ENCODE results near the gene SNRK. TPM values are rescaled to one million over a fixed set of nuclear protein-coding genes. Genes with fewer than 3 reads are reported as not detected.

The SNRK gene
- total and polyA plus RNA-seq, 2 experiments from 2014 or later: 5.5 to 18.8 TPM

GRCh38 chr3:43248185-43248583, 38.2 kb upstream of the SNRK start:
- H3K9me2 ChIP-seq (ENCODE audit: insufficient read depth): peaks cover 14% of the 10 kb centered on the region
- H3K27ac ChIP-seq (ENCODE audit: low read depth): no peak overlapping the region
- Mint-ChIP-seq H3K4me1 (peaks cover 22% of the 10 kb centered on the region), H3K9me3 (peaks cover 6% of the 10 kb centered on the region; the same call in 1 of the 3 replicates), H3K27ac (no peak overlapping the region), H3K27me3 (ENCODE audit: insufficient read depth, low read depth, poor library complexity) (peaks cover 4% of the 10 kb centered on the region), H3K4me3 (no peak overlapping the region), H3K36me3 (ENCODE audit: low read depth) (no peaks in the 10 kb centered on the region)
- no peaks in the 10 kb centered on the region for H3F3A ChIP-seq (replicated peaks; ENCODE audit: low read depth)
- TF ChIP-seq ZNF331 (CRISPR knock-in tag; IDR thresholded peaks at IDR 0.05; ENCODE audit: low read depth) (no peak), ZNF114 (CRISPR knock-in tag; IDR thresholded peaks at IDR 0.05) (no peak), ZNF462 (CRISPR knock-in tag; IDR thresholded peaks at IDR 0.05) (no peak), CTCF (conservative IDR thresholded peaks at IDR 0.05; ENCODE audit: low read depth in 2 of 2) (no peak), POLR2AphosphoS5 (IDR thresholded peaks at IDR 0.05; ENCODE audit: low read depth) (no peak), STAT1 (IDR thresholded peaks at IDR 0.05; ENCODE audit: unreplicated experiment) (no peak), NANOG (IDR thresholded peaks at IDR 0.05; ENCODE audit: borderline replicate concordance) (no peak), CREB1 (CRISPR knock-in tag; IDR thresholded peaks at IDR 0.05; ENCODE audit: low read depth) (no peak), ETS1 (IDR thresholded peaks at IDR 0.05) (no peak), EZH2phosphoT487 (IDR thresholded peaks at IDR 0.05; ENCODE audit: unreplicated experiment) (no peak), JUNB (IDR thresholded peaks at IDR 0.05; ENCODE audit: unreplicated experiment) (no peak), REST (IDR thresholded peaks at IDR 0.05; ENCODE audit: unreplicated experiment) (no peak)
- no peaks in the 10 kb centered on the region for H3K36me3 ChIP-seq (ENCODE audit: insufficient read depth)
- H3K79me2 ChIP-seq (replicated peaks; ENCODE audit: insufficient read depth): no peaks in the 10 kb centered on the region
- H3K4me2 ChIP-seq: no peak overlapping the region
- no peaks in the 10 kb centered on the region; the same call in 1 of the 2 replicates for H3K4me1 ChIP-seq (ENCODE audit: insufficient read depth)
- H3K27me3 ChIP-seq (ENCODE audit: insufficient read depth): no peaks in the 10 kb centered on the region
- ATAC-seq (peak; percentile 52; the same call in 2 of the 3 replicates), DNase-seq (ENCODE audit: low spot score) (no peak)
- H2AFZ ChIP-seq: peak overlapping the region; percentile 18; the same call in 1 of the 2 replicates
- H3K4me3 ChIP-seq: no peak overlapping the region
- no peaks in the 10 kb centered on the region for H4K20me1 ChIP-seq (replicated peaks; ENCODE audit: insufficient read depth)

Measured in GM23338 (cell line).